Measurements from ENCODE around the gene ETV1.

Gene ETV1

GRCh38 chr7:13989126-13989948 lies at the start of gene ETV1:
TSS of gene ETV1 (minus strand) at chr7:13989666. CDS start at chr7:13989052, 614 bp downstream.
- DNase-seq = peak; percentile 45

- DNase-seq = no peak
Observed at GRCh38 chr7:14024406-14024805, 34.9 kb upstream of the ETV1 start.

GRCh38 chr7:14023838-14024237 lies 34.4 kb upstream of the ETV1 start:
- peak; percentile 67 for DNase-seq

GRCh38 chr7:14023342-14023741 lies 33.9 kb upstream of the ETV1 start:
- DNase-seq = no peak

- no peak for DNase-seq
Observed at GRCh38 chr7:14021069-14021468, 31.6 kb upstream of the ETV1 start.

- DNase-seq = no peak
Observed at GRCh38 chr7:14020339-14020900, 31.0 kb upstream of the ETV1 start.

GRCh38 chr7:14018751-14019150 lies 29.3 kb upstream of the ETV1 start:
- DNase-seq = no peak

- no peak for DNase-seq
Observed at GRCh38 chr7:14016950-14017349, 27.5 kb upstream of the ETV1 start.

GRCh38 chr7:14013898-14014297 lies 24.4 kb upstream of the ETV1 start:
- no peak for DNase-seq

- DNase-seq = no peak
Observed at GRCh38 chr7:14009453-14010418, 20.3 kb upstream of the ETV1 start.

- DNase-seq = no peak
Observed at GRCh38 chr7:14001139-14001538, 11.7 kb upstream of the ETV1 start.

- peak; percentile 93 for DNase-seq
Observed at GRCh38 chr7:14000247-14000646, 10.8 kb upstream of the ETV1 start.

GRCh38 chr7:13998866-13999265 lies 9.4 kb upstream of the ETV1 start:
- no peak for DNase-seq

- no peak for DNase-seq
Observed at GRCh38 chr7:13992596-13992964, 3.1 kb upstream of the ETV1 start.

- no peak for DNase-seq
Observed at GRCh38 chr7:13991791-13992595, 2.5 kb upstream of the ETV1 start.

- DNase-seq = peak; percentile 98
Observed at GRCh38 chr7:13990984-13991790, 1.7 kb upstream of the ETV1 start.

GRCh38 chr7:13990319-13990983 lies 985 bp upstream of the ETV1 start:
- peak; percentile 92 for DNase-seq

- no peak for DNase-seq
Observed at GRCh38 chr7:13989949-13990305, 461 bp upstream of the ETV1 start.

- DNase-seq = no peak
Observed at GRCh38 chr7:13988731-13989125, 738 bp downstream of the ETV1 start.

- DNase-seq = no peak
Observed at GRCh38 chr7:13988065-13988464, 1.4 kb downstream of the ETV1 start.

- no peak for DNase-seq
Observed at GRCh38 chr7:13987395-13987794, 2.1 kb downstream of the ETV1 start.
